ENCODE results near the gene GNPNAT1. TPM values are rescaled to one million over a fixed set of nuclear protein-coding genes. Genes with fewer than 3 reads are reported as not detected.

Gene GNPNAT1
- polyA plus RNA-seq, 1 donor from 2014 or later: 10.1 TPM

GRCh38 chr14:52802597-52802996, 11.2 kb upstream of the GNPNAT1 start:
- no peak overlapping the region for H3K4me3 ChIP-seq (ENCODE audit: low read length)
- no peak overlapping the region for H3K4me2 ChIP-seq (ENCODE audit: low read length)
- H3K36me3 ChIP-seq (ENCODE audit: insufficient read depth, low read length): no peaks in the 10 kb centered on the region
- TF ChIP-seq SMC3 (conservative IDR thresholded peaks at IDR 0.05; ENCODE audit: poor library complexity) (no peak), CTCF (IDR thresholded peaks at IDR 0.05; ENCODE audit: poor library complexity, severe bottlenecking) (no peak), REST (IDR thresholded peaks at IDR 0.05; ENCODE audit: borderline replicate concordance) (no peak), TAF1 (IDR thresholded peaks at IDR 0.05; ENCODE audit: low read depth) (no peak), EP300 (conservative IDR thresholded peaks at IDR 0.05; ENCODE audit: poor library complexity, severe bottlenecking) (no peak), MXI1 (conservative IDR thresholded peaks at IDR 0.05; ENCODE audit: poor library complexity, severe bottlenecking) (no peak), RAD21 (conservative IDR thresholded peaks at IDR 0.05) (no peak), POLR2AphosphoS5 (IDR thresholded peaks at IDR 0.05) (no peak), EZH2 (IDR thresholded peaks at IDR 0.05; ENCODE audit: borderline replicate concordance, insufficient read depth, low read length, poor library complexity, severe bottlenecking) (no peak)
- H3F3A ChIP-seq (ENCODE audit: insufficient read depth, low read length, poor library complexity, severe bottlenecking): no peaks in the 10 kb centered on the region
- H3K27me3 ChIP-seq (ENCODE audit: insufficient read depth, low read depth, low read length): no peaks in the 10 kb centered on the region
- no peak overlapping the region for H3K27ac ChIP-seq (ENCODE audit: low read length)
- H4K20me1 ChIP-seq (ENCODE audit: insufficient read depth): no peaks in the 10 kb centered on the region
- H3K9me3 ChIP-seq (ENCODE audit: low read length): no peaks in the 10 kb centered on the region
- H3K79me2 ChIP-seq (replicated peaks; ENCODE audit: insufficient read depth, low read length): no peaks in the 10 kb centered on the region
- H2AFZ ChIP-seq (ENCODE audit: low read depth, low read length): no peak overlapping the region
- H3K9ac ChIP-seq (ENCODE audit: low read length): no peak overlapping the region
- H3K9me2 ChIP-seq (ENCODE audit: insufficient read depth, low read length): no peaks in the 10 kb centered on the region

- Histone ChIP-seq H2AFZ (ENCODE audit: low read depth, low read length) (no peak overlapping the region), H4K20me1 (ENCODE audit: insufficient read depth) (no peaks in the 10 kb centered on the region), H3K36me3 (ENCODE audit: insufficient read depth, low read length) (no peaks in the 10 kb centered on the region), H3K79me2 (replicated peaks; ENCODE audit: insufficient read depth, low read length) (no peaks in the 10 kb centered on the region), H3K9me2 (ENCODE audit: insufficient read depth, low read length) (no peaks in the 10 kb centered on the region), H3K9me3 (ENCODE audit: low read length) (no peaks in the 10 kb centered on the region), H3K9ac (ENCODE audit: low read length) (no peak overlapping the region), H3K4me3 (ENCODE audit: low read length) (no peak overlapping the region), H3K27me3 (ENCODE audit: insufficient read depth, low read depth, low read length) (no peaks in the 10 kb centered on the region), H3K4me2 (ENCODE audit: low read length) (no peak overlapping the region), H3K27ac (ENCODE audit: low read length) (no peak overlapping the region), H3F3A (ENCODE audit: insufficient read depth, low read length, poor library complexity, severe bottlenecking) (no peaks in the 10 kb centered on the region)
- TF ChIP-seq RAD21 (conservative IDR thresholded peaks at IDR 0.05) (no peak), EP300 (conservative IDR thresholded peaks at IDR 0.05; ENCODE audit: poor library complexity, severe bottlenecking) (no peak), REST (IDR thresholded peaks at IDR 0.05; ENCODE audit: borderline replicate concordance) (no peak), TAF1 (IDR thresholded peaks at IDR 0.05; ENCODE audit: low read depth) (no peak), CTCF (IDR thresholded peaks at IDR 0.05; ENCODE audit: poor library complexity, severe bottlenecking) (no peak), MXI1 (conservative IDR thresholded peaks at IDR 0.05; ENCODE audit: poor library complexity, severe bottlenecking) (no peak), EZH2 (IDR thresholded peaks at IDR 0.05; ENCODE audit: borderline replicate concordance, insufficient read depth, low read length, poor library complexity, severe bottlenecking) (no peak), POLR2AphosphoS5 (IDR thresholded peaks at IDR 0.05) (no peak), SMC3 (conservative IDR thresholded peaks at IDR 0.05; ENCODE audit: poor library complexity) (no peak)
Observed at GRCh38 chr14:52801014-52801712, 9.8 kb upstream of the GNPNAT1 start.

Measured in neural cell (in vitro differentiated cells).